Heart left ventricle (tissue), 16 donors: ENCODE measurements around the gene CENPX. TPM values are rescaled to one million over a fixed set of nuclear protein-coding genes. Genes with fewer than 3 reads are reported as not detected.

Source experiments
- ATAC-seq, 4 donors: fragments of 200-7000 bp; cut with Tn5 transposase; one replicate each; pipeline ENCODE4 v1.9.1; 2020 to 2022; ENCODE audit warnings: moderate library complexity in 4 of 4, mild to moderate bottlenecking in 3 of 4, moderate number of reproducible peaks in 1 of 4
- DNase-seq, 5 donors: peaks; one replicate each; pipeline ENCODE4 v3.0.0-alpha.2; 2020
- H3K27ac ChIP-seq, 12 donors: fragments of 200-600 bp; sonication (generic) in 4 of 12; one replicate each; pipeline versions ENCODE4 v1.5.0 to v1.8.0; 2016 to 2022; ENCODE audit warnings: mild to moderate bottlenecking in 2 of 12
- H3K27me3 ChIP-seq, 9 donors: fragments of 200-600 bp; sonication (generic) in 2 of 9; one replicate each; pipeline versions ENCODE4 v1.5.1 to v1.8.0; 2016 to 2022; ENCODE audit warnings: mild to moderate bottlenecking in 3 of 9
- H3K36me3 ChIP-seq, 9 donors: fragments of 200-600 bp; sonication (generic) in 2 of 9; one replicate each; pipeline versions ENCODE4 v1.5.0 to v1.8.0; 2018 to 2022; ENCODE audit warnings: mild to moderate bottlenecking in 2 of 9
- H3K4me1 ChIP-seq, 12 donors: fragments of 200-600 bp; sonication (generic) in 4 of 12; one replicate each; pipeline versions ENCODE4 v1.5.0 to v1.8.0; 2016 to 2022; ENCODE audit warnings: mild to moderate bottlenecking in 3 of 12
- H3K4me3 ChIP-seq, 12 donors: fragments of 200-600 bp; sonication (generic) in 4 of 12; one replicate each; pipeline versions ENCODE4 v1.5.0 to v1.8.0; 2017 to 2022; ENCODE audit warnings: mild to moderate bottlenecking in 9 of 12, moderate library complexity in 4 of 12
- H3K9me3 ChIP-seq, 12 donors: fragments of 200-600 bp; sonication (generic) in 4 of 12; one replicate each; pipeline versions ENCODE4 v1.5.0 to v1.8.0; 2016 to 2022; ENCODE audit warnings: mild to moderate bottlenecking in 1 of 12
- POLR2A ChIP-seq, 2 donors: fragments of 450-650 bp; IDR thresholded peaks; one replicate each; pipeline ENCODE4 v1.6.1; 2017; ENCODE audit warnings: antibody characterized with exemption in 2 of 2, mild to moderate bottlenecking in 2 of 2, moderate library complexity in 2 of 2
- WGBS, 4 donors: extraction: QIAGEN DNeasy Blood & Tissue Kit in 2 of 4; methylation state at CpG; one replicate each; pipeline versions ENCODE4 v1.1.5 to v1.1.7; 2013 to 2018; 5-methylcytosine and 5-hydroxymethylcytosine counted together
- intact Hi-C, 10 donors: fragments of 100-400 bp; cut with DNase I; formaldehyde crosslinking; loops; one replicate each; pipeline versions ENCODE4 v1.11.1 to v1.14.2; 2022
- polyA plus RNA-seq, 2 donors: library from polyadenylated mRNA; stranded (reverse); fragments of 200-250 nt; gene quantifications; one replicate each; pipeline ENCODE4 v1.2.3, GENCODE V29; 2013
- total RNA-seq, 9 donors: library from RNA; depleted of rRNA in 2 of 9; stranded (reverse); fragments of >200 nt in 2 of 9; fragmentation: NEBNext Ultra II Directional in 3 of 9; extraction: Animal tissue kit (Norgen Biotek cat#: 25700) in 3 of 9; gene quantifications; one replicate each; pipeline versions ENCODE4 v1.1.0 to v1.2.4, GENCODE V29; 2016 to 2023
- TF ChIP-seq, protein P1 (sequence below), 12 donors: fragments of 200-600 bp; sonication (generic) in 4 of 12; IDR thresholded peaks; one replicate each; pipeline versions ENCODE4 v1.5.0 to v1.8.0; 2018 to 2022; ENCODE audit warnings: antibody characterized with exemption in 12 of 12, mild to moderate bottlenecking in 5 of 12
- donor health status: ischemic (EF 13 %, LVEDD 7.1; RV severe dilation, severe dysfunction).
- donor health status: healthy with polysubstance abuse.
- donor health status: DM: no; HTN: yes; CAD: no.
- donor health status: DM: no; HTN: no; CAD: no.
- donor health status: ischemic (EF 25% LVEDD 6.9; RV normal size, moderate dysfunction).
- donor health status: ischemic (EF 25% LVEDD 5.7; RV mildly dilated, moderate dysfunction).
- donor health status: healthy.
- donor health status: DM: yes; HTN: yes; CAD: no.
- donor health status: ischemic (EF 35%, LVEDD 5.7; RV mildly dilated, moderate dysfunction).
- donor health status: nonischemic (EF 11% LVEDD 7.7; RV severe dilation, severe dysfunction).
- donor health status: DM: yes; HTN: yes; CAD: no.
- donor health status: PGD.
- donor health status: ischemic (EF 29% LVEDD 5.4; RV normal size, mild dysfunction).
- donor health status: nonischemic (EF 23%, LVEDD 6.1; RV moderate dilation, normal function).

The CENPX gene
- total and polyA plus RNA-seq, 11 donors = 16.8 to 126 (median 29.2) TPM

DNA sequence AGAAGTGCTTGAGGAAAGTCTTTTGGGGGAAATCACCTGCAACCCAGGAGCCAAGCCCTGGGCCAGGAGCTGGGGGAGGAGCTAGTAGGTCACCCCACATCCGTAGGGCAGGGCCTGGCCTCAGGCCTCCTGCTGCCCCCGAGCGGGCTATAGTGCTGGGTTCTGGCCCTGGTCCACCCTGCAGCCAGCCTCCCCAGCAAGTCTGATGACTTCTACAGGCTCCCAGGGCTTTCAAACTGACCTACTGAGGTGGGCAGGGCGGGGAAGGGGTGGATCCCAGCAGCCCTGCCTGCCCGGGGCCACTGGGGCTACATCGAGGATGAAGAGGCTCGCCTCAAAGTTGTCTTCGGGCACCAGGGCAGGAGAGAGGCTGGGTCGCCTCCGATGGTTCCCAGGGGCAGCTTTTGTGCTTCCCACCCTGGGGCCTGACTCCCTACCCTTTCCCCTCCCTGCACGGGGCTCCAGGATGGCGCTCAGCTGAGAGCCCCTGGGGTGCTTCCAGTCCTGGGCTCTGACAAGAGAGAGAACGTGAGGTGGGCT lies 5.0 kb downstream of the CENPX start:
- H3K4me1 ChIP-seq = peaks cover 5 to 41% (median 18%) of the 10 kb centered on the region in 12 donors
- whole genome bisulfite sequencing, 4 donors = 80 to 86% (median 81%) methylated on average over 1 to 13 of the region's 13 CpGs
- peaks cover 0 to 21% (median 6%) of the 10 kb centered on the region in 9 donors for H3K36me3 ChIP-seq
- no peak overlapping the region for H3K27ac ChIP-seq
- DNase-seq (no peak), ATAC-seq (no peak)
- no peak overlapping the region for H3K4me3 ChIP-seq
- intact Hi-C loops = loop anchor here in 1 of 10 donors (2.0 kb wide), 1 partner anchor 59 kb away; no protein-coding TSS in a partner anchor
- H3K9me3 ChIP-seq = no peaks in the 10 kb centered on the region
- no peaks in the 10 kb centered on the region for H3K27me3 ChIP-seq
- TF ChIP-seq POLR2A (IDR thresholded peaks at IDR 0.05) = no peak
- TF ChIP-seq, protein P1, sequence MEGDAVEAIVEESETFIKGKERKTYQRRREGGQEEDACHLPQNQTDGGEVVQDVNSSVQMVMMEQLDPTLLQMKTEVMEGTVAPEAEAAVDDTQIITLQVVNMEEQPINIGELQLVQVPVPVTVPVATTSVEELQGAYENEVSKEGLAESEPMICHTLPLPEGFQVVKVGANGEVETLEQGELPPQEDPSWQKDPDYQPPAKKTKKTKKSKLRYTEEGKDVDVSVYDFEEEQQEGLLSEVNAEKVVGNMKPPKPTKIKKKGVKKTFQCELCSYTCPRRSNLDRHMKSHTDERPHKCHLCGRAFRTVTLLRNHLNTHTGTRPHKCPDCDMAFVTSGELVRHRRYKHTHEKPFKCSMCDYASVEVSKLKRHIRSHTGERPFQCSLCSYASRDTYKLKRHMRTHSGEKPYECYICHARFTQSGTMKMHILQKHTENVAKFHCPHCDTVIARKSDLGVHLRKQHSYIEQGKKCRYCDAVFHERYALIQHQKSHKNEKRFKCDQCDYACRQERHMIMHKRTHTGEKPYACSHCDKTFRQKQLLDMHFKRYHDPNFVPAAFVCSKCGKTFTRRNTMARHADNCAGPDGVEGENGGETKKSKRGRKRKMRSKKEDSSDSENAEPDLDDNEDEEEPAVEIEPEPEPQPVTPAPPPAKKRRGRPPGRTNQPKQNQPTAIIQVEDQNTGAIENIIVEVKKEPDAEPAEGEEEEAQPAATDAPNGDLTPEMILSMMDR (IDR thresholded peaks at IDR 0.05) = no peak

GRCh38 chr17:82016875-82017459 lies 5.7 kb downstream of the CENPX start:
- no peaks in the 10 kb centered on the region for H3K27me3 ChIP-seq
- no peaks in the 10 kb centered on the region for H3K9me3 ChIP-seq
- no peak overlapping the region for H3K4me3 ChIP-seq
- intact Hi-C loops = no loop called here
- peaks cover 2 to 39% (median 15%) of the 10 kb centered on the region in 12 donors for H3K4me1 ChIP-seq
- H3K36me3 ChIP-seq = peaks cover 0 to 21% (median 6%) of the 10 kb centered on the region in 9 donors
- DNase-seq (no peak), ATAC-seq (no peak)
- H3K27ac ChIP-seq = no peak overlapping the region
- TF ChIP-seq POLR2A (IDR thresholded peaks at IDR 0.05) = no peak
- TF ChIP-seq, protein P1 (IDR thresholded peaks at IDR 0.05) = no peak
- 77 to 88% (median 86%) methylated on average over 20 to 24 of the region's 24 CpGs for WGBS, 4 donors

DNA sequence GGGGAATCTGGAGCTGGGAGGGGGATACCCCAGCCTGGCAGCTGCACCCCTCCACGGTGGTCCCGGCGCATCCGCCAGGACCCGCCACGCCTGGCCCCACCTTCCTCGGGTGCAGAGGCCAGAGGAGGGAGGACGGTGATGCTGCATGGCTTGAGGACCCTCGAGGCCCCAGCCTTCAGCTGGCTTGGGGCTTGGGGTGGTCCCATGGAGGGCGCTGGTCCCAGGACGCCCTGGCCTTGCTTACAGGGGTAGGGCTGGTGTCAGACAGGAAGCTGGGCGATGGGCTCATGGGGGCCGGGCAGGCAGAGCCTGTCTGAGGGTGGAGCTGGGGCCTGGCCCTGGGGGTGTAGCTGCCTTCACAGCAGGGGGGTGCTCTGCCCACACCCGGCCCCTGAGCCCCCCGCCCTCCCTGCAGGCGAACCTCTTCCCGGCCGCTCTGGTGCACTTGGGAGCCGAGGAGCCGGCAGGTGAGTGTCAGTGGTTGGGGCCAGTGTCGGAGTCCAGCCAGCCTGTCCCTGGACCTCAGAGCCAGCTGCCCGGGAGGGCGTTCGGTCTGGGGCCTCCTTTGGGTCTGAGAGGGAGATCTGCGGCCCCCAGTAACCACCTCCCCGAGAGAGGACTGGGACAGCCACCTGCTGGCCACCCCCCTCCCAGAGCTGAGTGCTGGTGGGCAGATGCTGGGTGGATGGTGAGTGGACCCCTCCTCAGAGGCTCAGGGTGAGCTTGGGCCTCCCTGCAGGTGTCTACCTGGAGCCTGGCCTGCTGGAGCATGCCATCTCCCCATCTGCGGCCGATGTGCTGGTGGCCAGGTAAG lies 6.4 kb downstream of the CENPX start:
- H3K27me3 ChIP-seq = no peaks in the 10 kb centered on the region
- intact Hi-C loops = no loop called here
- ATAC-seq (no peak), DNase-seq (no peak)
- WGBS, 4 donors = 91 to 94% (median 92%) methylated on average over 25 to 28 of the region's 28 CpGs; no CpG with 5 or more reads in 1 of the 4 donors
- H3K4me1 ChIP-seq = peaks cover 0 to 32% (median 8%) of the 10 kb centered on the region in 12 donors
- peaks cover 0 to 26% (median 6%) of the 10 kb centered on the region in 9 donors for H3K36me3 ChIP-seq
- H3K4me3 ChIP-seq = no peak overlapping the region
- TF ChIP-seq, protein P1 (IDR thresholded peaks at IDR 0.05) = no peak
- no peak for TF ChIP-seq POLR2A (IDR thresholded peaks at IDR 0.05)
- H3K9me3 ChIP-seq = no peaks in the 10 kb centered on the region
- H3K27ac ChIP-seq = no peak overlapping the region
